GM21447 (cell line): ENCODE data around the gene GNB1L.
"Not testable (repeated sequence)": the region's sequence is repeated elsewhere in the genome, so short reads cannot be mapped to it uniquely, and the experiment has no call there.

Source experiments
- ATAC-seq: cut with Tn5 transposase; IDR thresholded peaks from one replicate; pipeline ENCODE4 v1.9.1; 2021; ENCODE audit not compliant: unreplicated experiment

GNB1L gene

GRCh38 chr22:19890502-19891316 lies 36.0 kb upstream of the GNB1L start:
- no peak for ATAC-seq

DNA sequence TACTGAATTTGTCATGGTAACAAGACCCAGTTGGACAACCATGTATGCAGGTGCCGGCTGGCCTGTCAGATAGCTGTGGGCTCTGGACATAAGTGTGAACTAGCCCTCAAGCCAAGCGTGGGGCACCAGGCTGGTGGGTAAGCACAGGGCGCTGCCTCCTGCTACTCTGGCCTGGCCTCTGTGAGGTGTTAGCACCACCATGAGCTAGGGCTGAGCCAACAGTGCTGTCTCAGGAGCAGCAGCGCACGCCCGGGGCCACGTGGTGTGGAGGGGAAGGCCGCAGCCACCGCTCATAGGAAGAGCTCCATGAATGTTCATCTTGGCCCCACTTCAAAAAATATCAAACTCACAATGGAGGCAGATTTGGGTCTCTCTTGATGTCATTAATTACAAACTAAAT lies 35.3 kb upstream of the GNB1L start:
- ATAC-seq = no peak

GRCh38 chr22:19888131-19888746 lies 33.6 kb upstream of the GNB1L start:
- no peak for ATAC-seq

DNA sequence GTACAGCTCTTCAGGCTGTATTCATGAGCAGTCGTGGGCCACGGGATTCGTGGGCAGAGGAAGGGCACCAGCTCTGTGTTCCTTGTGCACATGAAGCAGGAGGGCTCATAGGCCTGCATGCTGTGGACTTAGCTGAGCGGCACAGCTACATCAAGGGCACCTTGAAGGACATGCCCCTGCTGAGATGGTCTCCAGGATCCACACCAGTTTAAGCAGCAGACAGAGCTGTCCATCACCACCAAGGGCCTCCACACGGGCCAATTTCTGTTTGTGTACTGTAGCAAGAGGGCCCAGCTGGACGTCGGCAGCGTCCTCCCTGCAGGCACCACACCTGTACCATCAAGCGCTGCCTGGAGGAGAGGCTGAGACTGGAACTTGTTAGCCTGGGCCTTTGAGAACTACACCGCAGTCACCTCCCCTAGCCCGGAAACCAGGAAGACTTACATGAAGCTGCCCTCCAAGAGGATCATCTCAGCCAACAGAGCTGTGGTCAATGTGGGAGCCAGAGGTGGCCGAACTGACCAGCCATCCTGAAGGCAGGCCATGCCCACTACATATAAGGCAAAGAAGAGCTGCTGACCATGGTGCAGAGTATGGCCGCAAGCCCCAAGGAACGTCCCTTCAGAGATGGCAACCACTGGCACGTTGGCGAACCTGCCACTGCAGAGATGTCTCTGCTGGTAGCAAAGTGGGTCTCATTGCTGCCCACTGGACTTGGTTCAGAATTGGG lies 32.7 kb upstream of the GNB1L start:
- ATAC-seq = no peak

GRCh38 chr22:19886605-19887255 lies 32.1 kb upstream of the GNB1L start:
- no peak for ATAC-seq

DNA sequence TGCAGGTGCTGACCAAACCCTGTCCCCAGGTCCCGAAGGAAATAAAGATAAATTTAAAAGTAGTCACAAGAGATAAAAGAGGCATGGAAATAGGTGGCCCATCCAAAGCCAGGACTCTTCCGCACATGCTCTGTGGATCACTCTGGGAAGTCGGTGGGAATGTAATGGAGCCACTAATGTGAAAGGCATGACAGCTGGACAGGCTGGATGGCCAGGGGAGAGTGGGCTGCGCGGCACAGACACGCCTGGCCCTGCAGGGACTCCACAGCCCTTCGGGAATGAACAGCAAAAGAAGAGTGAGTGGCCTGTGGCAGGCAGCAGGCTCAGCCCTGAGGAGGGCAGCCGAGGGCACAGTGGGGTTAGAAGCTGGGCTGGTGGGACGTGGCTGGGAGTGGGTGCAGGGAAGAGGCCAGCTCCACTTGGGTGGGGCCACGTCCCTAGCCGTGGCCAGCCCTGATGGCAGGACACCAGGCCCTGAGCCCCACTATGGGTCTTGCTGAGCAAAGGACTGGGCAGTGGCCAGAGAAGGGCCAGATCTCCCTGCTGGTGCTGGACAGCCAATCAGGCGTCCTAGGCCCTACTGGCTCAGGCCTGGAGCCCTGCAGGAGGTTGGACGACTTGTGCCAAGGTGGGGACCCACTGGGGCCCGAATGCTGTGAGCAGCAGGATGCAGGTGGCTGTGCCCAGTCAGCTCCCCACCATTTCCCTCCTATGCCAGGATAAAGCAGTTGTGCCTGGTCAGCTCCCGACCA lies 31.3 kb upstream of the GNB1L start:
- ATAC-seq = no peak

- no peak for ATAC-seq
Observed at GRCh38 chr22:19884954-19885751, 30.5 kb upstream of the GNB1L start.

GRCh38 chr22:19884161-19884953 lies 29.7 kb upstream of the GNB1L start:
- ATAC-seq = no peak

GRCh38 chr22:19883446-19883845 lies 28.8 kb upstream of the GNB1L start:
- not testable (repeated sequence) for ATAC-seq

GRCh38 chr22:19882446-19883381 lies 28.0 kb upstream of the GNB1L start:
- no peak for ATAC-seq

DNA sequence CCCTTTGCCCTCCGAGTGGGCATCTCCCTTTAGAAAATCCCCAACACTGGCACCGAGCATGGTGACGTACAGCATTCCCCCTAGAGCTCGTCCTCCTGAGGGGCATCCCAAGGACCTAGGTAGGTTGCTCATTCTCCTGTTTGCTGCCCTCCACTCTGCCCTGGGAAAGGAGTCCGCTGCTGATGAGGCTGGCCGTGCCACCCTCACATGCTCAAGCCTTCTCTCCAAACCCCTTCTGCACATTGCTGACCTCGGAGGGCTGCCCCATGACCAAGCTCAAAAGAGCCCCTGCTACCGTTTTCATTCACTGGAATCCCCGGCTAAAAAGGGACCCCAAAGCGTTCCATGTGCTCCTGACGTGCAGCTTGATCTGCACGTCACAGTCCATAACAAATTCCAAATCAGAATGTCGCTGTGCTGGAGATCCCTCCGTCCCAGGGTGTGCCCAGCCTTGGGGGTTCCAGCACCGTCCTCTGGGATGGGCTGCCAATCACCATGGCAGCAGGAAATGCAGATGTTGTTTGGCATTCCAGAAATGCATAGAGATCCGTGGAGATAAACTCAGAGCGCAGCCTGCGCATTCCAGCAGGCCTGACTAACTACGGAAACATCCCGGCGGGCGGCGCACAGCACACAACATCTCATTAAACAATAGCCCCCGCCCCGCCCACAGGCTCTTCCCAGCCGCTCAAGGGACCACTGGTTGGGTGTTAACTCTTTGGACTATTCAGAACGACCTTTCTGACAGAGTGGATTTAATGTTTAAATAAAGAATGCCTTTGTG lies 26.3 kb upstream of the GNB1L start:
- ATAC-seq = no peak

DNA sequence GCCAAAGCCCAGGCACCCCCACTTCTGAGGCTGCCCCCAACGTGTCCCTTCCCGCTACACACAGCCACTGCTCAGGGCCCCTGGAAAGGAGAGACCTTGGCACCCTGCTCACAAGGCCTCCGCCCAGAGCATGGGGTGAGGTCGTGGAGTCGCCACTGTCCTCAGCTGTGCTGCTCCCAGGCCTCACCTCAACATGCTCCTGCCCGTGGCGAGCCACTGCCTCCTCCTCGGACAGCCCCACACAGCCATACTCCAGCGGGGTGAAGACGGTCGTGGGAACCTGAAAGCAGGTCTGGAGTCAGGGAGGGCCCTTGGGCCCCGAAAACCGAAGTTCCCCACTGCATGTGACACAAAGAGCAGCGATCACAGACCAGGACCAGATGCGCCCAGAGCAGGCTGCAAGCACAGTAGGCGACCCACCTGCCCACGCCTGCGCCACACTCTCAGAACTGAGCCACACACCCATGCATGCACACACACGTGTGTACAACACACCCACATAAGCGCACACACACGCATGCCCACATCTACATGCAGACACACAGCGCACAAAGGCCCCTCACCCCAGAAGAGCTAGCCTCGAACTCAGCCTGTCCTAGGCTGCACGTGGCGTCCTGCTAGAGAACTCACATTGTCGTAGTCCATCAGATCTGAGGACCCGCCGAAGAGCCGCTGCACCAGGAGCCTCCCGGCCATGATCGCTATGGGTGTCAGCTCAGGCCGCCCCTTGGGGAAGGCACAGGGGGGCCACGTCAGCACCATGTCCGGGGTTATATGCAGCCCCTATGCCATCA lies 25.5 kb upstream of the GNB1L start:
- no peak for ATAC-seq

- no peak for ATAC-seq
Observed at GRCh38 chr22:19879643-19879991, 24.9 kb upstream of the GNB1L start.

GRCh38 chr22:19879246-19879570 lies 24.5 kb upstream of the GNB1L start:
- ATAC-seq = no peak

- ATAC-seq = no peak
Observed at GRCh38 chr22:19878461-19879245, 24.0 kb upstream of the GNB1L start.
